ENCODE measurements around the gene ZNF439.

The ZNF439 gene

GRCh38 chr19:11813703-11814028, 34.9 kb upstream of the ZNF439 start:
- no peaks in the 10 kb centered on the region for H3F3A ChIP-seq (ENCODE audit: low read depth)

GRCh38 chr19:11814029-11814699, 34.4 kb upstream of the ZNF439 start, which contains the start of gene ZNF440:
Gene ZNF440, plus strand, starts transcription at chr19:11814273. Its CDS starts 175 bp downstream, at chr19:11814448.
- Histone ChIP-seq H3K4me2 (ENCODE audit: low read depth, low read length, poor library complexity, severe bottlenecking) (peak within 1 kb of the TSS; percentile 89), H2AFZ (ENCODE audit: low read length) (peak within 1 kb of the TSS; percentile 92), H4K20me1 (ENCODE audit: insufficient read depth, low read length, poor library complexity, severe bottlenecking) (no peaks in the 10 kb centered on the region), H3K9me2 (replicated peaks; ENCODE audit: low read depth, low read length) (no peaks in the 10 kb centered on the region), H3K4me3 (ENCODE audit: low read length, poor library complexity, severe bottlenecking) (peak within 1 kb of the TSS; percentile 78), H3K4me1 (ENCODE audit: insufficient read depth, low read length, poor library complexity, severe bottlenecking) (peaks cover 11% of the 10 kb centered on the region), H3K79me2 (ENCODE audit: insufficient read depth, low read length) (peaks cover 15% of the 10 kb centered on the region), H3K9me3 (ENCODE audit: insufficient read depth, low read depth, low read length) (no peaks in the 10 kb centered on the region), H3K36me3 (ENCODE audit: insufficient read depth, low read length) (no peaks in the 10 kb centered on the region), H3K9ac (ENCODE audit: low read depth, low read length, poor library complexity, severe bottlenecking) (peak within 1 kb of the TSS; percentile 85), H3K27me3 (ENCODE audit: insufficient read depth, low read length, poor library complexity, severe bottlenecking) (no peaks in the 10 kb centered on the region), H3F3A (ENCODE audit: low read depth) (no peaks in the 10 kb centered on the region)
- no peak for TF ChIP-seq CTCF (conservative IDR thresholded peaks at IDR 0.05; ENCODE audit: low read length)

More at GRCh38 chr19:11813703-11814028, 34.9 kb upstream of the ZNF439 start:
- Histone ChIP-seq H3K4me3 (ENCODE audit: low read length, poor library complexity, severe bottlenecking) (peak overlapping the region; percentile 78), H2AFZ (ENCODE audit: low read length) (peak overlapping the region; percentile 92), H3K4me2 (ENCODE audit: low read depth, low read length, poor library complexity, severe bottlenecking) (peak overlapping the region; percentile 89), H3K27me3 (ENCODE audit: insufficient read depth, low read length, poor library complexity, severe bottlenecking) (no peaks in the 10 kb centered on the region), H4K20me1 (ENCODE audit: insufficient read depth, low read length, poor library complexity, severe bottlenecking) (no peaks in the 10 kb centered on the region), H3K4me1 (ENCODE audit: insufficient read depth, low read length, poor library complexity, severe bottlenecking) (peaks cover 11% of the 10 kb centered on the region), H3K9ac (ENCODE audit: low read depth, low read length, poor library complexity, severe bottlenecking) (peak overlapping the region; percentile 85), H3K79me2 (ENCODE audit: insufficient read depth, low read length) (peaks cover 15% of the 10 kb centered on the region), H3K9me3 (ENCODE audit: insufficient read depth, low read depth, low read length) (no peaks in the 10 kb centered on the region), H3K9me2 (replicated peaks; ENCODE audit: low read depth, low read length) (no peaks in the 10 kb centered on the region), H3K36me3 (ENCODE audit: insufficient read depth, low read length) (no peaks in the 10 kb centered on the region)
- TF ChIP-seq EZH2phosphoT487 (IDR thresholded peaks at IDR 0.05; ENCODE audit: borderline replicate concordance) (no peak), CTCF (conservative IDR thresholded peaks at IDR 0.05; ENCODE audit: low read length) (no peak)

GRCh38 chr19:11814700-11815035, 33.9 kb upstream of the ZNF439 start:
- H3K4me1 ChIP-seq (ENCODE audit: insufficient read depth, low read length, poor library complexity, severe bottlenecking): peaks cover 11% of the 10 kb centered on the region
- H4K20me1 ChIP-seq (ENCODE audit: insufficient read depth, low read length, poor library complexity, severe bottlenecking): no peaks in the 10 kb centered on the region
- H2AFZ ChIP-seq (ENCODE audit: low read length): peak overlapping the region; percentile 92
- peak overlapping the region; percentile 89 for H3K4me2 ChIP-seq (ENCODE audit: low read depth, low read length, poor library complexity, severe bottlenecking)
- peaks cover 15% of the 10 kb centered on the region for H3K79me2 ChIP-seq (ENCODE audit: insufficient read depth, low read length)
- H3K27me3 ChIP-seq (ENCODE audit: insufficient read depth, low read length, poor library complexity, severe bottlenecking): no peaks in the 10 kb centered on the region
- H3K9ac ChIP-seq (ENCODE audit: low read depth, low read length, poor library complexity, severe bottlenecking): peak overlapping the region; percentile 85
- H3F3A ChIP-seq (ENCODE audit: low read depth): no peaks in the 10 kb centered on the region
- no peaks in the 10 kb centered on the region for H3K36me3 ChIP-seq (ENCODE audit: insufficient read depth, low read length)
- H3K9me3 ChIP-seq (ENCODE audit: insufficient read depth, low read depth, low read length): no peaks in the 10 kb centered on the region
- H3K4me3 ChIP-seq (ENCODE audit: low read length, poor library complexity, severe bottlenecking): peak overlapping the region; percentile 78
- no peaks in the 10 kb centered on the region for H3K9me2 ChIP-seq (replicated peaks; ENCODE audit: low read depth, low read length)
- TF ChIP-seq EZH2phosphoT487 (IDR thresholded peaks at IDR 0.05; ENCODE audit: borderline replicate concordance): no peak
- no peak for TF ChIP-seq CTCF (conservative IDR thresholded peaks at IDR 0.05; ENCODE audit: low read length)

Measured in Loucy (cell line).